ENCODE measurements around the gene SPOPL.

Gene SPOPL

DNA sequence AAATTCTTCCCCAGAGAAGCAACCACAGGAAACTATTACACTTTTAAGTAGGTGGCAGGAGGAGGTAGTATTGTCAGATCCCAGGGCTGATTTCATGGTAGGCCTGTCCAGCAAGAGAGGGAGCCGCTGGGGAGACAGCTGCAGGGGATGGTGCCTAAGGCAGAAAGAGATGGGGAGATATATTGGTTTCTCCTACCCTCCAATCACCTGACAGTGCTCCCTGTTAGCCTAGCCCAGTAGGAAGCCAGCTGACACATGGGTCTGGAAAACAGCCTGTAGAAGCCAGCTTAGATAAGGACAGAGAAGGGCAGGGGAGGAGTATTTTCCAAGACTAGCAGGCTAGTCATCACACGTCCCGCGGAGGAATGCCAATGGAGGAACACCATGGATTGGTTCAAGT, 8.2 kb upstream of the SPOPL start:
- no peak for DNase-seq (ENCODE audit: extremely low read depth in 1 of 2, low read depth in 1 of 2)

DNA sequence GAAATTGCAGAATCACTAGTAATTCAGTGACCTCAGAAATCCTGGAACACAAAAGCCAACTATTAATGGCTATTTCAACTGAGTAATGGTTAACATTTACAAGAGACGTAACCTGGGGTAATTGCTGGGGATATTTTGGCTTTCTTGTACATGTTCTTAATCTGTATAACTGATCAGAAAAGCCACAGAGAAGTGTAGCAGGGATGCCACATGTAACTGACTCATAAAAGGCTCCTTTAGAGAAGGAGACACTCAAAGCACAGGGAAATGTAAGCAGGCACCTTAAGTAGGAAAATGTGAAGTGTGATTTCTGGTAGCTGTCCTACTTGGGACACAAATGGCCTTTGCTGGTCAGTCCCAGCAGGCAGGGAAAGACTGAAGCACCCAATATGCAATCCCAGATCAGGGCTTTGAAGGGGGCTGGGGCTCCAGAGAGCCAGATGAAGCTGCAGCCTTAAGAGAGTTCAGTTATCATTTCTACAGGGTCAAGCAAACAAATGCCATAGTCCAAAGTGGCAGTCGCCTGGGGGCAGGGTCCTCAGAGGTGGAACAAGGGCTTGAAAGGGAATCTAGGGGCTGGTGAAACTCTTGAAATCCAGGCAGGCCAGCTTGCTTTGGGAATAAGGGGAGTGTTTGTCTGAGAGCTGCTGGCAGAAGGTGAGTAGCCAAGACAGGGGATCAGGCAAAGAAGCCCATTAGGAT, 7.2 kb upstream of the SPOPL start:
- no peak for DNase-seq (ENCODE audit: extremely low read depth in 1 of 2, low read depth in 1 of 2)

DNA sequence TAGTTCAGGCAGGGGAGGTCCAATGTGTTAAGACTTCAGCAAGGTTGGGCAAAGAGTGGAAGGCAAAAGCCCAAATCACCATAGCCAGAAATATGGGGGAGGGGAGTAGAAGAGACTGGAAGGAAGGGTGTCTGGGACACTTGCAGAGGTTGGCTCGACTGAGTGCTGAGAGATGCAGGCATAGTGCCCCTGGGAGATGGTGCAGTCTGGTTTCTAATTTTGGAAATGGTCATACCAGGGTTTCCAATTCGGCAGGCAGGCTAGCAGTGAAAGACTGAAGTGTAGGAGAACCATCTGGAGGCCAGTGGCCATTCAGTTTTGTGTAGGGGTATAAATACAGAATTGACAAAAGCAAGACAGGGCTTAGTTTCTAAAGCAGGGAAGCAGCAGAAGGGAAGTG, 6.2 kb upstream of the SPOPL start:
- no peak for DNase-seq (ENCODE audit: extremely low read depth in 1 of 2, low read depth in 1 of 2)

DNA sequence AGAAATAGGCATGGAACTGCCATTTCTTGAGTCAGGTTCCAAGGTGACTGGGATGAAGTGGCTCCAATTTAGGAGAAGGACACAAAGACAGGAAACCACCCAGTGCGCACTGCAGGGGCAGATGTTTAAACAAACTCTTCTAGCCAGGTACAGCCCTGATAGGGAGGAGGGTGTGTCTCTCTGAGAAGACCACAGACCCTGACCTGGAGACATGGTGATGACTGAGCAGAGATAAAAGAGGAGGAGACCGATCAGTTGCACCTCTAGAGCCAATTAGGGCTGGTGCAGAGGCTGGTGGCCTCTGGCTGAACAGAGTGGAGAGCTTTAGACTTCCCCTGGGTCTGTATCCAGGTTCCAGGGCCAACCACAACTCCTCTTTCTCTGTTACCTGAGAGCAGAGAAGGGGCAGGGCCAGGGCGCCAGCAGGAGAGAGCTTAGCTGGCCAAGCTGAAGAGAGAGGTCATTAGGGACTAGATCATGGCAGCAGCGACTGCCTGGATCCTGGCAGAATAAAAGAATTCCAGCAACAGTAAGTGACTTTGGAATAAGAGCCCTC, 5.4 kb upstream of the SPOPL start:
- no peak for DNase-seq (ENCODE audit: extremely low read depth in 1 of 2, low read depth in 1 of 2)

GRCh38 chr2:138497294-138497693, 4.3 kb upstream of the SPOPL start:
- no peak for DNase-seq (ENCODE audit: extremely low read depth in 1 of 2, low read depth in 1 of 2)

DNA sequence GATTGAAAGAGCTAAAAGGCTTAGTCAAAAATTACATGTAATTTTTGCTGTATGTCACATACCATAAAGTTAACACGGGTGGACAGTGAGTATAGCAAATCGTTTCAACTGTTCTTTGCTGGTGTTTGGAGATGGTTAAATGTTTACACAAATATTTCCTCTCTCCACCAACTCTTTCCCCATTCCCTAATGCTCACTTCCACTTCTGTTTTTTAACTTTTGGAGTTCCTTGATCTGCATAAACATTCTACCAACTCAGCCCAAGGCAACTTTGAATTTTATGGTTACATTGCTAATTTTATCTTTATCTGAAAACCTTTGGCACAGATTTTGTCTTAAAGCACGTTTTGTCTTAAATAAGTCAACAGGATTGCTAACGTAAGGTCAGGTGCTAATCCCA, 1.9 kb upstream of the SPOPL start:
- no peak for DNase-seq (ENCODE audit: extremely low read depth in 1 of 2, low read depth in 1 of 2)

DNA sequence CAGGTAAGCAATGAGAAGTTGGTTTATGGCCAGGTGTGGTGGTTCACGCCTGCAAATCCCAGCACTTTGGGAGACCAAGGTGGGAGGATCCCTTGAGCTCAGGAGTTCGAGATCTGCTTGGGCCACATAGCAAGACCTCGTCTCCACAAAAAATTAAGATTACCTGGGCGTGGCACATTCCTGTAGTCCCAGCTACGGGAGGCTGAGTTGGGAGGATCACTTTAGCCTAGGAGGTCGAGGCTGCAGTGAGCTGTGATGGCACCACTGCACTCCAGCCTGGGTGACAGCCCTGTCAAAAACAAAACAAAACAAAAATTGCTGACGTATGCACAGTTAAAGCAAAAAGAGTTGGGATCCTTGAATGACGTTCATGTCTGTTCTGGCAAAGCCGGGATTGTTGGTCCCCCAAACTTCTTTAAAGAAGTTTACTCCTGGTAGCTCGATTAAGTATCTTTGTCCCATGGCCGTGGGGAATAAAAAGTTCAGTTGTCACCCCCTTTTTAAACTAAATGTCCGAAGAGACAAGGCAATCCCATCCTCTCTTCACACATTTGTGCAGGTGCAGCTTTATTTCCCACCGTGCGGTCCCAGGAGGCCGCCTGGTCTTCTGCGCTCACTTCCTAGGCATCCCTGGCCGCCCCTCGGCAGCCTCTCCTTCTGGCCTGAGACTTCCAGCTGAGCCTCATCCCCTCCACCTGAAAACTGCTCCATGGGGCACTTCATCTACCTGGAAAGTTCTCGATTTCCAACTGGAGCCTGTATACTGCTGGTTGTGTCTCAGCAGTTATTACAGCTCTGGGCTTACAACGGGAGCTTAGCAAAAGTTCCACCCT, 762 bp upstream of the SPOPL start:
- DNase-seq (ENCODE audit: extremely low read depth in 1 of 2, low read depth in 1 of 2) = no peak

DNA sequence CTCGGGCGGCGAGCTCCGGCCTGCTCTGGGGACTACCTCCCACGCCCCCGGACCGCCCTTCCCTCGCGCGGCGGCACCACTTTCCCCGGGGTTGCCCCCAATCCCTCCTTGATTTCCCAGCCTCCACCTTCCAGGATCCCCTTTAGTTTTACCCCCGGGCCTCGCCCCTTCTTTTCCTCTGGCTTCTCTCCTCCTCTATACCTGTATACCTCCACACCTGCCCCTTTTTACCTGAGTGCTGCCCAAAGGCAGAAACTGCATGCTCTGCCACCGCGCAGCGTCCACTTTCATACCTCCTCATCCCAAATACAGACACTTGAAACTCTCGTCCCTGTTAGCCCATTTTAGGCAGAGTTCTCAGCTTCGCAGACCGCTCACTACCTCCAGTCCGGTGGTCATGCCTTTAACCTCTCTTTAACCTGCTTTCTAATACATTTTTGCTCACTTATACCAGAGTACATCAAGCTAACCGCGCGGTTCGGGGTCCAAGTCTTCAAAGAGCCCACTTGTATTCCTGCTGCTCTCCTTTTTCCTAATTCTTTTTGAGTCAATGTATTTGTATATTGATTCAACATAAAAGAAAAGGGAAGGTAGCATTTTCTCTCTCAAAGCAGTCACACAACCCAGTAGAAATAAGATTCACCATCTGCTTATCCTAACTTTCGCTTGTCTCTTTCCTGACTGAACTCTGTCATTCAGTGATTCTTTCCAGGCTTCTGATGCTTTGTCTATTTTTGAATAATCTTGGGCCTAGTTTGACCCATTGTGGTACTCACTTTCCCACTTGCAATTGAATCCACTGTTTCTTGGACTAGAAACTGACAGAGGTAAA, 901 bp downstream of the SPOPL start:
- no peak for DNase-seq (ENCODE audit: extremely low read depth in 1 of 2, low read depth in 1 of 2)

GRCh38 chr2:138503087-138503442, 1.5 kb downstream of the SPOPL start:
- DNase-seq (ENCODE audit: extremely low read depth in 1 of 2, low read depth in 1 of 2) = no peak

DNA sequence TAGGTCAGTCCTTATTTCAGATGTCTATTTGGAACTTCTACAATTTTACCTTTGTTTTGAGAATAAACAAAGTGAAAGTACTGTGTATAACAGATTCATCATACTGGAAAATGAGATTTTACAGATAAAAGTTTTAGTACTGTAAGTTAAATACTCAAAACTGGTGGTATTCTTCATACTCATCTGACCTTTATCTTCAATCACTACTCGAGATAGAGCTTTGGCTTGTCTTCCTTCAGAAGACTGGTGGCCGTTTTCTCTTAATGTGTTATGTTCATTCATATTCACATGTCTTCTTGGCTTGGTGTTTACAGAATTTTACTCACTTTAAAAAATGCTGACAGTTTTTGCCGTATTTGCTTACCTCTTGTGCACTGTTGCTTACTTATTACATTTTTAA, 2.1 kb downstream of the SPOPL start:
- DNase-seq (ENCODE audit: extremely low read depth in 1 of 2, low read depth in 1 of 2) = no peak

DNA sequence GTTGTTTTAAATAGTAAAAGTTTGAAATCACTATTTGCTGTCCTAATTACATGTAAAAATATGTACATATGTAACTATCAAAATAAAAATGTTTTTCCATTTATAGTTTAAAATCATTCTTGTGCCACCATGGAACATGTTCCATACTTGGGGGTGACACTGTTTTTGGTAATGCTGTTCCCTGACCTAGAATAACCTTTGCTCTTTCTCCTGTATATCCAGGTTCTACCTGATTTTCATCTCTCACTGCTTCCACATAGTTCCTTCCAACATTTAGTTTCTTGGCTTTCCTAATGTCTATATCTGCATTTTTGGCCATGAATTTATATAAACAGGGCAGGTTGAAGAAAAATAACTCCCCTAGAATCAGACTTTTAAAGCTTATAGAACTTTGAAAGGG, 2.5 kb downstream of the SPOPL start:
- DNase-seq (ENCODE audit: extremely low read depth in 1 of 2, low read depth in 1 of 2) = no peak

DNA sequence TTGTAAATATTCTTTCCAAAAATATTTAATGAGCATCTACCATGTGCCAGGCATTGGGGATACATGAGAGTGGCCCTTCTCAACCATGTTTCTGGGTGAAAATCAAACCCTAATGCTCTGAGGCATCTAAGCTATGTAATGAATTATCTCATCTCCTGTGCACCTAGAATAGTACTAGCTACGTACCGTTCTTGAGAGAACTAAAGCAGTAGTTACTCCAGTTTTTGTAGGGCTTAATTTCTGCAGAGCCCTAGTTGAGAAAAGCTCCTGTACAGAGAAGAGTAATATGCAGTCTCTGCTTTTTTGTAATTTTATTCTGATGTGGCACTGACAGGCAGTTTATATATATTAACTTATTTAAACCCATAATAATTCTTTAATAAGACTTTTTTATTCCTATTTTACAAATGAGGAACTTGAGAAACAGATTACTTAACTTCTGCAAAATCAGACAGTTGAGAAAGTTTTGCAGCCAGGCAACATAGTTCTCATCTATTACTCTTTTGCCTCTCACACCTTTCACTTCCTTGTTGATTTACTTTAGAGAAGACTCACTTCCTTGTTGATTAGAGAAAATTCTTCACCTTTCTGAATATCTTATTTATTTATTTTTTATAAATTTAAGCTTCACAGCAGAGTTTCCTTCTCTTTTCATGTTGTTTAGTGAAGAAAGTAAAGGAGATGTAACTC, 3.1 kb downstream of the SPOPL start:
- no peak for DNase-seq (ENCODE audit: extremely low read depth in 1 of 2, low read depth in 1 of 2)

GRCh38 chr2:138507267-138507666, 5.7 kb downstream of the SPOPL start:
- no peak for DNase-seq (ENCODE audit: extremely low read depth in 1 of 2, low read depth in 1 of 2)

DNA sequence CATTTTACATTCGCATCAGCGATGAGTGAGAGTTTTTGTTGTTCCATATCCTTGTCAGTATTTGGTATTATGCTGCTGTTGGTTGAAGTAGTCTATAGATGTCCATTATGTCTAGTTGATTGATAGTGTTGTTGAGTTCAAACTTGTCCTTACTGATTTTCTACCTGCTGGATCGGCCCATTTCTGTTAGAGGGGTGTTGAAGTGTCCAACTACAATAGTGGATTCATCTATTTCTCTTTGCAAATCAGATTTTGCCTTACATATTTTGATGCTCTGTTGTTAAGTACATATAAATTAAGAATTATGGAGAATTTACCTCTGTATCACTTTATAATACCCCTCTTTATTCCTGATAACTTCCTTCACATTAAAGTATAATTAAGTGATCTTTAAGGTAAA, 8.7 kb downstream of the SPOPL start:
- no peak for DNase-seq (ENCODE audit: extremely low read depth in 1 of 2, low read depth in 1 of 2)

GRCh38 chr2:138512672-138513071, 11.1 kb downstream of the SPOPL start:
- no peak for DNase-seq (ENCODE audit: extremely low read depth in 1 of 2, low read depth in 1 of 2)

GRCh38 chr2:138514173-138514572, 12.6 kb downstream of the SPOPL start:
- DNase-seq (ENCODE audit: extremely low read depth in 1 of 2, low read depth in 1 of 2) = no peak

DNA sequence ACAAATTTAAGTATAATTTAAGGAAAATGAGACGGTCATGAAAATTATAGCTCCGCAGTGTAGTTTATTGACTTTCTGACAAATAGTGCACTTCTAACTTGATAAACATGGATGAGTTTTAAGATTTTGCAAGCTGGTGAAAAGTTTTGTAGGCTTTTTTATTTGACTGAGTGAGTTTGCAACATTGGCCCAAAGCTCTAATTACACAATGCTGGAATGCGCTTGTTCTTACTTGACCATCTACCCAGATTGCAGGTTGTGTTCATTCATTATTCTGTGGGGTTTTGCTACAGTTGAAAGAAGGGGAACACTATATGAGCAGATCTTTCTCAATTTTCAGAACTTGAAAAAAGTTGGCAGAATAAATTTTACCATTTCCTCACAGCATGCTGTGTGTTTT, 13.5 kb downstream of the SPOPL start:
- DNase-seq (ENCODE audit: extremely low read depth in 1 of 2, low read depth in 1 of 2) = no peak

DNA sequence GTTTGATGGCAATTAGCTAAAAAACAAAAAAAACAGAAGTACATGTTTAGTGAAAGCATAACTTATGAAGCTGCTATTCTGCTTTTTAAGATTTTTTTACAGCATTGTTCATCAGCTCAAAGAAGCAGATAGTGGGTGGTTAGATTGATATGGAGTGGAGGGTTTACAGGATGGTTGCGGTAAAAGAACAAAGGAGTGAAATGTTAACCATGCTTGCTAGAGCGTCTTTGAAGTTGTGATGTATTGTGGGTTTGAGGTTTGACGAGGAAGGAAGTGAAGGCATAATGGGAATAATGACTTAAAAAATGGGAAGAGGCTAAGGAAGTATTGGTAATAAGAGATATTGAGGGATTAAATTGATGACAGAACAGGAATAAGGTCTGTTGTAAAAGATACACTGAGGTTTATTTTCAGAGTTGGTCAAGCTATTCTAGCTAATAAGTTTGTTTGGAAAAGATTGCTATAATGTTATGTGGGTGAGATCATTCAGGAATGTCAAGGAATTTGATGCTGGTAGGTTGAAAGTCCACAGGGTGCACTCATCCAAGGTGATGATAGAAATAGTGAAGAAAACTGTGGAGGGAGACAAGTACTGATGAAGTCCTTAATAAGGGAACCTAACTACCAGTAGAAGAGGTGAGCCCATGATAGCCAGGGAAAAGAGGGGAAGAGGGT, 14.6 kb downstream of the SPOPL start:
- DNase-seq (ENCODE audit: extremely low read depth in 1 of 2, low read depth in 1 of 2) = no peak

- DNase-seq (ENCODE audit: extremely low read depth in 1 of 2, low read depth in 1 of 2) = no peak
Measured at GRCh38 chr2:138518860-138519259, 17.3 kb downstream of the SPOPL start.

- DNase-seq (ENCODE audit: extremely low read depth in 1 of 2, low read depth in 1 of 2) = no peak
Measured at GRCh38 chr2:138521821-138522220, 20.3 kb downstream of the SPOPL start.

Data from activated CD8-positive, alpha-beta memory T cell treated with anti-CD3 and anti-CD28 coated beads for 1 hour (primary cell).